ENCODE results near the gene SYCP1.
"Not testable (repeated sequence)": the region's sequence is repeated elsewhere in the genome, so short reads cannot be mapped to it uniquely, and the experiment has no call there.

SYCP1 gene, protein sequence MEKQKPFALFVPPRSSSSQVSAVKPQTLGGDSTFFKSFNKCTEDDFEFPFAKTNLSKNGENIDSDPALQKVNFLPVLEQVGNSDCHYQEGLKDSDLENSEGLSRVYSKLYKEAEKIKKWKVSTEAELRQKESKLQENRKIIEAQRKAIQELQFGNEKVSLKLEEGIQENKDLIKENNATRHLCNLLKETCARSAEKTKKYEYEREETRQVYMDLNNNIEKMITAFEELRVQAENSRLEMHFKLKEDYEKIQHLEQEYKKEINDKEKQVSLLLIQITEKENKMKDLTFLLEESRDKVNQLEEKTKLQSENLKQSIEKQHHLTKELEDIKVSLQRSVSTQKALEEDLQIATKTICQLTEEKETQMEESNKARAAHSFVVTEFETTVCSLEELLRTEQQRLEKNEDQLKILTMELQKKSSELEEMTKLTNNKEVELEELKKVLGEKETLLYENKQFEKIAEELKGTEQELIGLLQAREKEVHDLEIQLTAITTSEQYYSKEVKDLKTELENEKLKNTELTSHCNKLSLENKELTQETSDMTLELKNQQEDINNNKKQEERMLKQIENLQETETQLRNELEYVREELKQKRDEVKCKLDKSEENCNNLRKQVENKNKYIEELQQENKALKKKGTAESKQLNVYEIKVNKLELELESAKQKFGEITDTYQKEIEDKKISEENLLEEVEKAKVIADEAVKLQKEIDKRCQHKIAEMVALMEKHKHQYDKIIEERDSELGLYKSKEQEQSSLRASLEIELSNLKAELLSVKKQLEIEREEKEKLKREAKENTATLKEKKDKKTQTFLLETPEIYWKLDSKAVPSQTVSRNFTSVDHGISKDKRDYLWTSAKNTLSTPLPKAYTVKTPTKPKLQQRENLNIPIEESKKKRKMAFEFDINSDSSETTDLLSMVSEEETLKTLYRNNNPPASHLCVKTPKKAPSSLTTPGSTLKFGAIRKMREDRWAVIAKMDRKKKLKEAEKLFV

DNA sequence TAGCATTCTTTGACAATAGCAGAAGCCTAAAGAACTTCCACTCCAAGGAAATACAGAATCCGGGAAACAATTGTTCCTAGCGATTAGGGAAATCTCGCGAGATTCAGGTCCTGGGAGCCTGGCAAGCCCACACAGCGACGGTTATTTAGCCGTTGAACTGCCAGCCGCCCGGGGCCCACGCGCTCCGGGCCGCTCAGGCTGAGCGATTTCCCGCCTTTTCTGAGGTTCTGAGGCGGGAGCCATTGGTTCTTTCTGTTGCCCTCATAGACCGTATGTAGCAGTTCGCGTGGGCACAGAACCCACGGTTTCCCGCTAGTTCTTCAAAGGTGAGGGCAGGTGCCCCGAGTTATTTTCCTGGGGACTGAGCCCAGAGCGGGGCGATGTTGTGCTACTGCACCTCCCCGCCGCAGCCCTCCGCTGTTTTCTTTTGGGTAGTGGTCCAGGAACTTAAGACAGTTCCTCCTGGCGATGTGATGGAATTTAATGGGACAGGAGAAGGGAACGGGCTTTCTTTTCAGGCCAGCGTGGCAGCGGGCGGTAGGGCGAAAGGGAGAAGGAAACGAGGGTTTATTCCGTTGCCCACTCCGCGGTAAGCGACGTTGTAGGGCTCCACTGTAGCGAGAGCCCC is at the start of gene SYCP1:
SYCP1 (plus strand) TSS at position 171 of the 628 bp plus-strand sequence. CDS start 602 bp downstream, outside the sequence.
- DNase-seq: peak in 1 of 2 experiments; percentile 22

DNA sequence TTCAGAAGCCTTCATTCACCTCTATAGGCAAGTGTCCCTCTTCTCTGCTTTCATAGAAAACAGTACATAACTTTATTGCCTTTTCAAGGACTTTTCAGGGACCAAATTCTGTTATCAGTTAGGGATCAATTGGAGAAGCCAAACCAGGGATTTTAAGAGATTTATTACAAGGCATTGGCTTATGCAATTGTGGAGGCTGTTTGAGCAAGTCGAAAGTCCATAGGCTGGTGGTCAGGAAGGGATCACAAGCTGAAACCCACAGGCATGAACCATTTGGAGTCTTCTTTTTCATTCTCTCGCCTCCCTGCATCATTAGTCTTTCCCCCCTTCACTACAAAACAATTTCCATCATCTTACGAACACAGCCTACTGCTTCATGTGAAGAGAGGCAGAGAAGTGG is 34.8 kb upstream of the SYCP1 start:
- no peak for DNase-seq

DNA sequence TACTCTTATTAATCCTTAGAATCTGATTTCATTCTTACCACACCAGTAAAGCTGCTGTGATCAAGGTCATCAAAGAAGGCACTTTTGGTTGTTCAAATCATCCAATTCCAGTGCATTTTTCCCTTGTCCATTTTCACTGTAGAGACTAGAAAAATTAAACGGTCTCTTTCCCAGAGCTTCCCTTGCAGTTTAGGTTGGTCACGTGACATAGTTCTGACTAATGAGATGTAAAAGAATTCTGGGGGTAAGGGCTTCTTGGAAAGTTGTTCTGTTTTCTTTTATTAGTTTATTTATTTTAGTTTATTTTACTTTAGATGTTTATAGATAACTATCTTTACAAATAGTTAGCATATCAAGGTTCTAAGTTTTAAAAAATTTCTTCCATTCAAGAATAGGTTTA is 34.3 kb upstream of the SYCP1 start:
- no peak for DNase-seq

DNA sequence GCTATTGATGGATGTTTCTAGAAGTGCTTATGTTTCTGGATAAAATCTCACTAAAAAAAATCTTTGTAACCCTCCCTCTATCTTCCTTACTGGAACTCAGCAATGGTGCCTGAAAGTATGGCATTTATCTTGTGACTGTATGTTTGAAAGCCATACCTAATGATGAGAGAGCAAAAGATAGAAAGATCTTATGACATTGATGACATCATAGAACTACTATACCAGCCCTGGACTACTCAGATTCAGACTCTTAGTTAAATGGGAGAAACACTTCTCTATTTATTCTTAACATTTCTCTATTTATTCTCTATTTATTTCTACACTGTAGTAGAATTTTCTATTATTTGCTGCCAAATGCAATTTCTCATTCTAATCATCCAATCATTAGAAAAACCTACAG is 32.7 kb upstream of the SYCP1 start:
- no peak for DNase-seq

DNA sequence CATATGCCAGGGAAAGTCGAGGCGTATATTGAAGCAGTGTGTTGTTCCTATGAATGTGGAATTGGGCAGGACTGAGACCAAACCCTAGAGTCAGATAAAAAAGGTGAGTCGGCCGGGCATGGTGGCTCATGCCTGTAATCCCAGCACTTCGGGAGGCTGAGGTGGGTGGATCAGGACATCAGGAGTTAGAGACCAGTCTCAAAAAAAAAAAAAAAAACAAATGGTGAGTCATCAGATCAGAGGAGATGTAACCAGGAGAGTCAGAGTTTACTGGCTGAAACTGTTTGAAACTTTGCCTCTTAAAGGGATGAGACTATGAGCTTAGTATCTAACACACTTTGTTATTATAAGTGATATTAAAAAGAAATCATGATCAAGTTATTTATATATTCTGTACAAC is 26.4 kb upstream of the SYCP1 start:
- no peak for DNase-seq

DNA sequence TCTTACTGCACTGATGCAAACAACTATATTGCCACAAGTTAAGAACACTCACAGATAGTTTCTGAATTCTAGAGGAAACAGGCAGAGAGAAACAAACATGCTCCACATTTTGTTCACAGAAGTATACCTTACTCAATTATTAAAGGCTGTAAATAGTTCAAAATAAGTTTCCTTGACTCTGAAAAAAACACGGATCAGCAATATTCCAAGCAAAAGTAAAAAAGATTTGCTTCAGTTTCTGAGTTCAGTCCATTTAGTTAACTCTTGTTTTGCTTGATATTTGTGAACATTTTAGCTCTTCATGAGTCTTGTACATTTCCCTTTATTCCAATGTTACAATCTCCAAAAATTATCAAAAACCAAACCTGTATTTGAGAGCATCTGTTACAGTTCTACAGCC is 24.6 kb upstream of the SYCP1 start:
- not testable (repeated sequence) for DNase-seq

DNA sequence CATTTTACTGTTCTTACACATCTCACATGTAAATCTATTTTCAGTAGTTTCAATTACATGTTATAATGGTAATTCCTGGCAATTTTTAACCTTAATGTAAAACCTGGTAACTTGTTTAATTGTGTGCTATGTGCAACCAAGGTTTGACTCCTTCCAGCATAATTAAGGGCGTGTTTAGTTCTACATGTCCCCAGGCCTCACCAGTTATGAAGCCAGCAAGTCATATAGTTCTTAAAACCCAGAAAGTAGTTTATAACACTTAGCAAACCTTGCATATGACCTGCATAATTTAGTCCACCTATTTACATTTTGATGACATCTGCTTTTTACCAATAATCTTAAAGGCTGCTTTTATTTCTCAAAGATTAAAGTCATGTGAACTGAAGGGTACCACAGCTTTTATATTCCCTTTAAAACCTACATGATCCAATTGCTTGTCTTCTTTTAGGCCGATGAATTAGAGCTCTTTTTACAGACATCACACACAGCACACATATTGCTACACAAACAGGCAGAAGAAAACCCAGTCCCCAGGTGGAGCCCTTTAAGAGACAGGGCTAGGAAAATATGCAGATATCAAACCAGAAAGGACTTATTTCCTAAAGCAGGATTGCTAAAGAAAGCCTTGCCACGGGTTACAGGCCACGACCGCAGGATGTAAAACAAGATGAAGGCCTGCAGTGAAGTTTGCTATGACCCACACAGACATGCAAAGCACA is 23.2 kb upstream of the SYCP1 start:
- no peak for DNase-seq

DNA sequence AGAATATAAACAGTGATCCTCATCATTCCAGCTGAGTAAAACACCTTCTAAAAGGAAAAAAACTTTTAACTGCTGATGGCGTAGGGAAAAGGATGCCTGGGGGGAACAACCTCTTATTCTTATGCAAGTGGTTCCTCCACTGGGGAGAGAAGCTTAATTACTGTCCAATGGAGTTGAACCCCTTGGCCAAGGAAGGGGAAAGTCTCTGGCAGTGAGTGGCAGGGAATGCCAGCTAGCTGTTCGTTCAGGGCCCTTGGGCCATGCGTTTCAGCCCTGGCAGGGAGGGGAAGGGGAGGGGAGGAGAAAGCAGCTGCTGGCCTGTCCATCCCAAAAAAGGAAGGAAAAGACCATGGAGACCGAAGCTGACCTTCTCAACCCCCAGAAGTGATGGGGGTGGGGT is 22.6 kb upstream of the SYCP1 start:
- no peak for DNase-seq

DNA sequence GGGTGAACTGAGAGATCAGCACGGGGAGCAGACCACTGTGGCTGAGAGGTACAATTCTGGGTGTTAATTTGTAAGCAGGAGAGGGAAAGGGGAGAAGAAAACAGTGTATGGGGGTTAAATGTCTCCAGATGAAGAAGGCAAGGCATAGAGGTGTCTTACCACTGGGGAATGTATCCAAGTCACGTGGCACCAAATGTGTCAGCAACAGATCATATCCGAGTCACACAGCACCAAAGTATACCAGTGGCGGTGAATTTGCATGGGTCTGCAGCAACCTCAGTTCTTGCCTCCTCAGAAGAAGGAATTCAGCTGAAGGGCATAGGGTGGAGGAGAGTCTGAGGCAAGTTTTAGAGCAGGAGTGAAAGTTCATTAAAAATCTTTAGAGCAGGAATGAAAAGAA is 21.2 kb upstream of the SYCP1 start:
- no peak for DNase-seq

DNA sequence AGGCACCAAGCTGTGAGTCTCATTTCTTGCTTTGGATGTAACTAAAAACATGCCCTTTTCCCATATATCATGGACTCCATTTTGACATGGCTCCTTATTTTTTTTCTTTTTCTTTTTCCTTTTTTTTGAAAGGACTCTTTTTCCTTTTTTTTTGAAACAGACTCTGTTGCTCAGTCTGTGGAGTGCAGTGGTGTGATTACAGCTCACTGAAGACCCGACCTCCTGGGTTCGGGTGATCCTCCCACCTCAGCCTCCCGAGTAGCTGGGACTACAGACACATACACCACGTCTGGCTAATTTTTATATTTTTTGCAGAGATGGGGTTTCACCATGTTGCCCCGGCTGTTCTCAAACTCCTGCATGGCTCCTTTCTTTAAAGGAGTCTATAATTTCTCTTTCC is 10.4 kb upstream of the SYCP1 start:
- DNase-seq: no peak

DNA sequence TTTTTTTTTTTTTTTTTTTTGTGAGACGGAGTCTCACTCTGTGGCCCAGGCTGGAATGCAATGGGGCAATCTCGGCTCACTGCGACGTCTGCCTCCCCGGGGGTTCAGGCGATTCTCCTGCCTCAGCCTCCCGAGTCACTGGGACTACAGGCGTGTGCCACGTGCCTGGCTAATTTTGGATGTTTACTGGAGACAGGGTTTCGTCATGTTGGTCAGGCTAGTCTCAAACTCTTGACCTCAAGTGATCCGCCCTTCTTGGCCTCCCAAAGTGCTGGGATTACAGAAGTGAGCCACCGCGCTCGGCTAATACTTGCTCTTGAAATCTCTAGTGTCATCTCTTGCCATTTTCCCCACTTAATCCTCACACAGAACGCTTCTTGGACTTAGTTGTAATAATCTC is 1.1 kb upstream of the SYCP1 start:
- peak in 1 of 2 experiments; percentile 17 for DNase-seq

DNA sequence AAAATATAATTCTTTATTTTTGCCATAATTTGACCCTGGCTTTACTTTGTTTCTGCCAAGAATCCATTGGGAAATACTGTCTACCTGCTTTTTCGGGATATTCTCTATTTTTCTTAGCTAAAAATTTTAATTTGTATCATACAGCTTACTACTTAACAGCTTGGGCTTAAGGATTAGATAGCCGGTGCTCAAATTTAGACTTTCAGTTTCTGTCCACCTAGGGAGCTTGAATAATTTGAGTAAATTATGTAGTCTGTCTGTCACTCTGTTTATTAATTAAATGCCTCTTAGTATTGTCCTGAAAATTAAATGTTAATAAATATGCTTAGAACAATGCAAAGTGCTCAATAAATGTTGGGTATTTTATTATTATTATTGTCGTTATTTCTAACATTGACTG is 6.7 kb downstream of the SYCP1 start:
- DNase-seq: peak in 1 of 2 experiments; percentile 0

DNA sequence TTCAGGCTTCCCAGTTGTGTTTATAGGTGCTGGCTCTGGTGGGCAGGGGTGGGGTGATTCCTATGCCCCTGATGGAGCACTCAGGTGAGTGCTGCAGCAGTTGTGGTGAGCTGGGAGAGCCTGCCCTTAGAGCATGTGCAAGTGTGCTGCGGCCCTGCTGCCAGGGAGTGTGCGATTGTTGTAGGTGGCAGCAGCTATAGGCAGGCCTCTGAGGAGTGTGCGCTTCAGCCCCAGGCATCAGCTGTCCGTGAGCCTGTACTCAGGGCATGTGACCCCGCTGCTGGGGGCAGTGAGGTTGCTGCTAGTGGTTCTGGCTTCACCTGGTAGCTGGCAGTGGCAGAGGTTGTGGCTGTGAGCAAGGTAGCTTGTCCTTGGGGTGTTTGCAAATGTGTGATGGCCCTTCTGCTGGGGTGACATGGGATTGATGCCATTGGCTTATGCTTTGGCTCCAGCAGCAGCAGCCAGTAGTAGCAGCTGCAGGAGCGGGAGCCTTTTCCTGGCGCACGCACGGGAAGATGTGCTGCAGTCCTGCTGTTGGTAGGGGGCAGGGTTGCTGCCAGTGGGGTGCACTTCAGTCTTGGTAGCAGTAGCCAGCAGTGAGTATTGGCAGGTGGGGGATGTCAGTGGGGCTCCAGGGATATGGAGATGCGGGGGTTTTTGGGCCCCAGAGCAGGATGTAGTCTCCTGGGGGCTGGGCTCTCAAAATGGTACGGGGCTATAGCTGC is 37.7 kb downstream of the SYCP1 start:
- no peak for DNase-seq

DNA sequence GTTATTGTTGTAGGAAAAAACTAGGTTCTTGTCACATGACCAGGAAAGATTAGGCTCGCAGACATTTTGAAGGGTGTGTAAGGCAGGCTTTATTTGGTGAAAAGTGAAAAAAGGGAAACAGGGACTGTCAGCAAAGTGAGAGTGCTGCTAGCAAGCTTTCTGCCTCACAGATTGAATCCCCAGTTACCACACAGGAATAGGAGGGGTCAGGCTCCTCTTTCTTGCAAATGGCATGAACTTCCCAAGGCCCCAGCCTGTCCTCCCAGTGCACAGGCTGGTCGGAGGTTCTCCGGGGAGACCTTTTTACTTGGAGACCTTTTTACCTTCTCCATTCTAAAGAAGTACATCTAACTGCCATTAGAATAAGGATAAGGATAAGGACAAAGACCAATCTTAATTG is 42.1 kb downstream of the SYCP1 start:
- no peak for DNase-seq

DNA sequence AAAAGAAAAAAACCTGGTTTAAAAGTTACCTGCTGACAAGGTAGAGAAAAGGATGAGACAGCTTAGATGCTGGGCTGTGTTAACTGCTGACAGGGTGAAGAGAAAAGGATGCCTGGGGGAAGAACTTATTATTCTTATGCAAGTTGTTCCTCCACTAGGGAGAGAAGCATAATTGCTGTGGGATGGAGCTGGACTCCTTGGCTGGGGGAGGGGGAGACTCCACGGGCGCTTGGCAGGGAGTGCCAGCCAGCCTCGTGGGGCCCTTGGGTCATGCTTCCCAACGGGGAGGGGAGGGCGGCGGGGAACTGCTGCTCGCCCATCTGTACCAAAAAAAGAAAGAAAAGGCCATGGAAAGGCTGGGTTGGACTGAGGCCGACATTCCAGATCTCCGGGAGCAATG is 47.2 kb downstream of the SYCP1 start:
- DNase-seq: no peak

DNA sequence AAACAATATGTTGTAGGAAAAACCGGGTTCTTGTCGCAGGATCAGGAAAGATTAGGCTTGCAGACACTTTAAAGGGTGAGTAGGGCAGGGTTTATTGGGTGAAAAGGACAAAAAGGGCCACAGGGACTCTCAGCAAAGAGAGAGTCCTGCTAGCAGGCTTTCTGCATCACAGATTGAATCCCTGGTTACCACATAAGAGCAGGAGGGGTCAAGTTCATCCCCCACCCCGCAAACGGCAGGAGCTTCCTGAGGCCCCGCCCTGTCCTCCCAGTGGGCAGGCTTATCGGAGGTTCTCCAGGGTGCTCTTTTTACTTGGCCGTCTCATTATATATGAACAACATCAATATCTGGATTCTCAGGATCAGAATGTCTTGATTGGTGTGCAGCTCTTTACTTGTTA is 47.7 kb downstream of the SYCP1 start:
- DNase-seq: no peak

DNA sequence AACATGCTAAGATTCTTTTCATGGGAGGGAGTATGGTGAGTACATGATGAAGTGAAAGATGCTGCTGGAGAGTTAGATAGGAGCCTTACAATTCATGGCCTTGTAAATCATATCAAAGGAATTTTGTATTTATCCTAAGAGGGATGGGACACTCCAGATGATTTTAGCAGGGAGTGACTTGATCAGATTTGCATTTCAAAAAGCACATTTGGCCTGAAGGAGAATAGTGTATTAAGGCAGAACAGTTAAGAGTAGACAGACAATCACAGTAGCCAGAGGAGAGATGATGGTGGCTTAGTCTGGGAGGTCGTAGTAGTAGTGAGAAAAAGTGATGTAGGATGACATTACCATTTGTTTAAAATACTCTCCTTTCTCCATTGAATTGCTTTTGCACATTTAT is 48.8 kb downstream of the SYCP1 start:
- no peak for DNase-seq

DNA sequence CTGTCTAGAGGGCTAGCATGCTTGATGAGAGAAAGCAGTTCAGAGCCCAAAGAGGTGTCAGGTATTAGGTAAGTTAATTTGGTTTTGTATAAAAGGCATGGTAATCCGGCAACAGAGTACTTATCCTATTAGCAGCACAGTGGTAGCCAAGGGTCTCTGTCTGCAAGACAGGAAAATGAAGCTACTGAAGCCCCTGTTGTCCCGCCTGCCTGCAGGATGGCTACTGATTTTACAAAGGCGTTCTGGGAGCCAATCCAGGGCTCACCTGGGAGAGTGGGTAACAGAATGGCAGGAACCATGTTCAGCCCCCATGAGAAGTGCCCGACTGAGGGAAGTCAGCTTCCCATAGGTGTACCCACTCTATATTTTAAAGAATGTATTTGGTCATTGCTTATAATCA is 61.1 kb downstream of the SYCP1 start:
- not testable (repeated sequence) for DNase-seq

DNA sequence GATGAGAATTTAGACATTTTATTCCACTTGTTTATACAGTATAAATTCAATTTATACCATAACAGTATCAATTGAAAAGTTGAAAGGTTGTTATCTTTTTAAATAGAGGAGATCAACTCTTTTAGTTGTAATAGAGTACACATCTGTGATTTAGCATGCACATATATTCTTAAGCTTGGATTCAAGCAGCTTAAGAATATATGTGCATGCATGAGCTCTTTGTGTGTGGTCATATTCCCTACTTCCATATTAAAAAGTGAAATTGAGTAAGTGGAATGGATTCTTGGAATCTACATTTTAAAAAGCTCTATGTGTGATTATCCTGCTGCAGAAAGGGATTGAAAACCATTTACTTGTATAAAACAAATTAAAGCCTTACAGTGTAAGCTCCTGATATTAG is 71.9 kb downstream of the SYCP1 start:
- DNase-seq: no peak

DNA sequence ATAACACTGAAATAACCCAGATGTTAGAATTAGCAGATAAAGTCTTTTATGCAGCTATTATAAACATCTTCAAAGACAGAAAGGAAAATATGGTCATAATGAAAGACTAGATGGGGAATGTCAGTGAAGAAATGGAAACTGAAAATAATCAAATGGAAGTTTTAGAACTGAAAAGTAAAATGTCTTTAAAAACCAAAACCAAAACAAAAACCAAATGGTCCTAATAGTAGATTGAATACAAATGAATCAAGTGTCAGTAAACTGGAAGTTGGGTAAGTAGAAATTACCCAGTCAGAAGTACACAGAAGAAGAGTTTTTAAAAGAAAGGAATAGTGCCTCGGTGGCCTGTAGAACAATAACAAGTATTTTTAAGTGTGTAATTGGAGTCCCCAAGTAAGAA is 72.7 kb downstream of the SYCP1 start:
- no peak for DNase-seq

DNA sequence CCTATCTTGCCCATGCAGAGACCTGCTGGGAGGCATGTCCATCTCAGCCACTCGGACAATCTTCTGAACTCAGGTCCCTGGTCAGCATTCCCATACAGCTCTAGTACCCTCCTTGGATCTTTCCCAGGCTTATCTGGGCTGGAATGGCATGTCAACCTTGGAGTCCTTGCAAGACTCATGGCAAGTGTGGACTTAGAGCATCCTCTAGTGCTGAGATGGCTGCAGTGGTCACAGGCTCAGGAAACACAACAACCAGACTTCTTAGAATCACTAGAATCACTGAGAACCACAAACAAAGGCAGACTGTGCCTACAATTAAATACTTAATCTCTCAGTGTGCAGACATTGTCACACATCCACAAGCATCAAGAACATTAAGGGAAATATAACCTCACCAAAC is 101.9 kb downstream of the SYCP1 start:
- DNase-seq: peak; percentile 22 to 49

DNA sequence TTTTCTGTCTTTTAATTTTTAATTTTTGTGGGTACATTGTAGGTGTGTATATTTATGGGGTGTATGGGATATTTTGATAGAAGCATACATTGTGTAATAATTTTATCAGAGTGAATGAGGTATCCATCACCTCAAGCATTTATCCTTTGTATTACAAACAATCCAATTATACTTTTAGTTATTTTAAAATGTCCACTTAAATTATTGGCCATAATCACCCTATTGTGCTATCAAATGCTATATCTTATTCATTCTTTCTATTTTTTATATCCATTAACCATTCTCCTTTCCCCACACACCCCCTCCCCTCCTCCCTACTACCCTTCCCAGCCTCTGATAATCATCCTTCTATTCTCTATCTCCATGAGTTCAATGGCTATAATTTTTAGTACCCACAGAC is 104.8 kb downstream of the SYCP1 start:
- no peak for DNase-seq
